ENCODE data around the gene KYAT1.
"Not testable (repeated sequence)": the region's sequence is repeated elsewhere in the genome, so short reads cannot be mapped to it uniquely, and the experiment has no call there.

KYAT1 gene

GRCh38 chr9:128845186-128845931, 36.4 kb downstream of the KYAT1 start:
- FAIRE-seq: no peak
- DNase-seq (ENCODE audit: extremely low spot score, insufficient read length, low read depth): no peak

- not testable (repeated sequence) for FAIRE-seq; DNase-seq (ENCODE audit: extremely low spot score, insufficient read length, low read depth)
Observed at GRCh38 chr9:128843171-128843570, 38.6 kb downstream of the KYAT1 start.

- no peak for FAIRE-seq
Observed at GRCh38 chr9:128841694-128842492, 39.9 kb downstream of the KYAT1 start.

GRCh38 chr9:128840524-128840923, 41.2 kb downstream of the KYAT1 start:
- no peak for FAIRE-seq
- DNase-seq (ENCODE audit: extremely low spot score, insufficient read length, low read depth): no peak

More at GRCh38 chr9:128841694-128842492, 39.9 kb downstream of the KYAT1 start:
- DNase-seq (ENCODE audit: extremely low spot score, insufficient read length, low read depth): no peak

- FAIRE-seq (no peak), DNase-seq (ENCODE audit: extremely low spot score, insufficient read length, low read depth) (no peak)
Observed at GRCh38 chr9:128838338-128838737, 43.4 kb downstream of the KYAT1 start.

- FAIRE-seq (no peak), DNase-seq (ENCODE audit: extremely low spot score, insufficient read length, low read depth) (no peak)
Observed at GRCh38 chr9:128836509-128837145, 45.1 kb downstream of the KYAT1 start.

GRCh38 chr9:128835246-128836210, 46.2 kb downstream of the KYAT1 start:
- FAIRE-seq: no peak
- DNase-seq (ENCODE audit: extremely low spot score, insufficient read length, low read depth): no peak

GRCh38 chr9:128833696-128834095, 48.1 kb downstream of the KYAT1 start:
- FAIRE-seq (no peak), DNase-seq (ENCODE audit: extremely low spot score, insufficient read length, low read depth) (no peak)

- peak; percentile 99 for DNase-seq (ENCODE audit: extremely low spot score, insufficient read length, low read depth)
- peak; percentile 97 for FAIRE-seq
Observed at GRCh38 chr9:128829477-128830251, 52.1 kb downstream of the KYAT1 start, which contains the start of gene SPOUT1. Gene SPOUT1 (minus strand): TSS chr9:128829794. CDS start chr9:128829780, 14 bp downstream.

- FAIRE-seq: no peak
- no peak for DNase-seq (ENCODE audit: extremely low spot score, insufficient read length, low read depth)
Observed at GRCh38 chr9:128828719-128829452, 52.9 kb downstream of the KYAT1 start.

GRCh38 chr9:128828267-128828666, 53.5 kb downstream of the KYAT1 start:
- FAIRE-seq (no peak), DNase-seq (ENCODE audit: extremely low spot score, insufficient read length, low read depth) (no peak)

GRCh38 chr9:128825923-128826700, 55.6 kb downstream of the KYAT1 start:
- FAIRE-seq: no peak
- DNase-seq (ENCODE audit: extremely low spot score, insufficient read length, low read depth): no peak

GRCh38 chr9:128824911-128825310, 56.8 kb downstream of the KYAT1 start:
- DNase-seq (ENCODE audit: extremely low spot score, insufficient read length, low read depth): no peak
- no peak for FAIRE-seq

GRCh38 chr9:128823903-128824406, 57.8 kb downstream of the KYAT1 start:
- no peak for FAIRE-seq
- no peak for DNase-seq (ENCODE audit: extremely low spot score, insufficient read length, low read depth)

GRCh38 chr9:128823362-128823902, 58.3 kb downstream of the KYAT1 start:
- DNase-seq (ENCODE audit: extremely low spot score, insufficient read length, low read depth) (no peak), FAIRE-seq (no peak)

GRCh38 chr9:128822407-128823042, 59.2 kb downstream of the KYAT1 start:
- DNase-seq (ENCODE audit: extremely low spot score, insufficient read length, low read depth) (no peak), FAIRE-seq (no peak)
